Liver (tissue), 9 donors: ENCODE results near the gene ZNF534. TPM values are rescaled to one million over a fixed set of nuclear protein-coding genes. Genes with fewer than 3 reads are reported as not detected.

Source experiments
- DNase-seq: peaks from one replicate; pipeline ENCODE4 v3.0.0-alpha.2; 2017; ENCODE audit warnings: low spot score
- H3K27ac ChIP-seq, 2 donors: one replicate each; pipeline ENCODE4 v1.7.0; 2013; ENCODE audit warnings: inconsistent platforms in 2 of 2, low read length in 2 of 2, control low read depth in 1 of 2, low read depth in 1 of 2, mild to moderate bottlenecking in 1 of 2
- H3K27me3 ChIP-seq, 4 donors: one replicate each; pipeline versions ENCODE4 v1.6.1 to v1.7.0; 2013; ENCODE audit warnings: low read length in 3 of 4, inconsistent platforms in 1 of 4, mild to moderate bottlenecking in 1 of 4, moderate library complexity in 1 of 4; ENCODE audit not compliant: control insufficient read depth in 4 of 4, insufficient read depth in 4 of 4
- H3K36me3 ChIP-seq, 4 donors: one replicate each; pipeline versions ENCODE4 v1.6.1 to v1.7.0; 2013; ENCODE audit warnings: low read length in 3 of 4, mild to moderate bottlenecking in 3 of 4, low read depth in 1 of 4, moderate library complexity in 1 of 4; ENCODE audit not compliant: control insufficient read depth in 4 of 4, insufficient read depth in 3 of 4
- H3K4me1 ChIP-seq, 4 donors: one replicate each; pipeline versions ENCODE4 v1.6.1 to v1.7.0; 2013; ENCODE audit warnings: low read length in 3 of 4, mild to moderate bottlenecking in 3 of 4, moderate library complexity in 1 of 4; ENCODE audit not compliant: control insufficient read depth in 4 of 4, insufficient read depth in 4 of 4
- H3K4me3 ChIP-seq, 3 donors: one replicate each; pipeline versions ENCODE4 v1.6.1 to v1.7.0; 2013; ENCODE audit warnings: low read length in 3 of 3, control low read depth in 1 of 3, low read depth in 1 of 3, mild to moderate bottlenecking in 1 of 3
- H3K9ac ChIP-seq, 2 donors: one replicate each; pipeline ENCODE4 v1.7.0; 2013; ENCODE audit warnings: low read length in 2 of 2, mild to moderate bottlenecking in 2 of 2, moderate library complexity in 2 of 2, control low read depth in 1 of 2, low read depth in 1 of 2
- H3K9me3 ChIP-seq, 4 donors: one replicate each; pipeline versions ENCODE4 v1.6.1 to v1.7.0; 2013; ENCODE audit warnings: low read length in 3 of 4; ENCODE audit not compliant: control insufficient read depth in 4 of 4
- EGR1 ChIP-seq, 2 donors: IDR thresholded peaks; 2 replicates each; pipeline ENCODE4 v1.6.1; 2016 to 2018; ENCODE audit warnings: antibody characterized with exemption in 2 of 2, low read depth in 2 of 2
- FOXA2 ChIP-seq: IDR thresholded peaks from 2 replicates; pipeline ENCODE4 v1.6.1; 2016; ENCODE audit warnings: antibody characterized with exemption
- GABPA ChIP-seq, 2 donors: IDR thresholded peaks in 1 of 2; conservative IDR thresholded peaks in 1 of 2; 2 replicates each; pipeline ENCODE4 v1.6.1; 2016; ENCODE audit warnings: antibody characterized with exemption in 2 of 2, mild to moderate bottlenecking in 1 of 2, moderate library complexity in 1 of 2
- HNF4A ChIP-seq, 2 donors: conservative IDR thresholded peaks; 2 replicates each; pipeline ENCODE4 v1.6.1; 2016; ENCODE audit warnings: antibody characterized with exemption in 2 of 2, mild to moderate bottlenecking in 2 of 2
- HNF4G ChIP-seq: IDR thresholded peaks from 2 replicates; pipeline ENCODE4 v1.6.1; 2016; ENCODE audit warnings: antibody characterized with exemption
- JUND ChIP-seq, 2 donors: IDR thresholded peaks; 2 replicates each; pipeline ENCODE4 v1.6.1; 2016; ENCODE audit warnings: antibody characterized with exemption in 2 of 2
- NR2F2 ChIP-seq: IDR thresholded peaks from 2 replicates; pipeline ENCODE4 v1.6.1; 2016; ENCODE audit warnings: antibody characterized with exemption
- RAD21 ChIP-seq, 2 donors: IDR thresholded peaks; 2 replicates each; pipeline ENCODE4 v1.6.1; 2016; ENCODE audit warnings: antibody characterized with exemption in 2 of 2, mild to moderate bottlenecking in 2 of 2
- SP1 ChIP-seq: IDR thresholded peaks from 2 replicates; pipeline ENCODE4 v1.6.1; 2018; ENCODE audit warnings: antibody characterized with exemption, mild to moderate bottlenecking
- TAF1 ChIP-seq: conservative IDR thresholded peaks from 2 replicates; pipeline ENCODE4 v1.6.1; 2016; ENCODE audit warnings: antibody characterized with exemption, mild to moderate bottlenecking
- YY1 ChIP-seq: IDR thresholded peaks from 2 replicates; pipeline ENCODE4 v1.6.1; 2016; ENCODE audit warnings: antibody characterized with exemption, mild to moderate bottlenecking
- WGBS: extraction: QIAGEN DNeasy Blood & Tissue Kit; methylation state at CpG from one replicate; pipeline ENCODE4 v1.1.7; 2013; 5-methylcytosine and 5-hydroxymethylcytosine counted together
- polyA plus RNA-seq, 2 donors: library from polyadenylated mRNA; stranded (reverse) in 1 of 2; unstranded in 1 of 2; fragments of 200-250 nt in 1 of 2; fragments of >200 nt in 1 of 2; fragmentation: Nextera tagmentation in 1 of 2; extraction: Ambion mirVana in 1 of 2; gene quantifications; one replicate each; pipeline versions ENCODE4 v1.2.1 to v1.2.3, GENCODE V29; 2013 to 2015
- total RNA-seq, 2 donors: library from RNA; depleted of rRNA; stranded (reverse); fragments of >200 nt; gene quantifications; one replicate each; pipeline ENCODE4 v1.2.3, GENCODE V29; 2014
- TF ChIP-seq, protein P1 (sequence below): IDR thresholded peaks from 2 replicates; pipeline ENCODE4 v1.6.1; 2016; ENCODE audit warnings: antibody characterized with exemption
- TF ChIP-seq, protein P2 (sequence below): fragments of 150-350 bp; IDR thresholded peaks from 2 replicates; pipeline ENCODE4 v1.5.1; 2017; ENCODE audit warnings: improper control_type of control experiment, low read depth, low read length; ENCODE audit not compliant: missing input control
- TF ChIP-seq, protein P3 (sequence below): IDR thresholded peaks from 2 replicates; pipeline ENCODE4 v1.6.1; 2016; ENCODE audit warnings: antibody characterized with exemption
- TF ChIP-seq, protein P4 (sequence below): IDR thresholded peaks from 2 replicates; pipeline ENCODE4 v1.6.1; 2016; ENCODE audit warnings: antibody characterized with exemption
- donor health status: healthy.
- donor health status: healthy.
- donor health status: healthy.
- donor health status: healthy.
- donor health status: healthy.

ZNF534 gene
- total and polyA plus RNA-seq, 4 donors: not detected

DNA sequence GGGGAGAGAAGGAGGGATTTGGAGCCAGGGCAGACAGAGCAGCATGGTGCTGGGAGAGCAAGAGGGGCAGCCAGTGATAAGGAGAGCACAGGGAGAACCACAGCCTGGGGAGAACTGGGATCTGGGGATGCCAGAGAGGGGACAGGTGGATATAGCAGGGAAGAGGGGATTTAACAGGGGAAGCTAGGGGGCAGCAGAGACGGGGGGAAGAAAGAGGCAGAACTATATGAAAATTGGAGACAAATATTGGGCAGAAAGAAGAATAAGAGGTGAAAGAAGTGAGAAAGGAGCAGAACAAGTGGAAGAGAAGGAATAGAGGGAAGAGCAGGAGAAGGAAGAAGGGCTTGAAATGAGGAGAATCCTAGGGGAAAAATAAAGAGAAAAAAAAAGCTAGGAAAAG is 37.8 kb upstream of the ZNF534 start:
- no peak for DNase-seq
- no peak overlapping the region for H3K4me3 ChIP-seq
- H3K9me3 ChIP-seq: peaks cover 17 to 45% (median 33%) of the 10 kb centered on the region in 4 donors
- no peak for TF ChIP-seq YY1
- TF ChIP-seq EGR1 (IDR thresholded peaks at IDR 0.05; ENCODE audit: low read depth in 2 of 2): no peak
- TF ChIP-seq, protein P1, sequence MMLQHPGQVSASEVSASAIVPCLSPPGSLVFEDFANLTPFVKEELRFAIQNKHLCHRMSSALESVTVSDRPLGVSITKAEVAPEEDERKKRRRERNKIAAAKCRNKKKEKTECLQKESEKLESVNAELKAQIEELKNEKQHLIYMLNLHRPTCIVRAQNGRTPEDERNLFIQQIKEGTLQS: no peak
- TF ChIP-seq TAF1: no peak
- no peak for TF ChIP-seq NR2F2
- TF ChIP-seq SP1: no peak
- TF ChIP-seq, protein P2, sequence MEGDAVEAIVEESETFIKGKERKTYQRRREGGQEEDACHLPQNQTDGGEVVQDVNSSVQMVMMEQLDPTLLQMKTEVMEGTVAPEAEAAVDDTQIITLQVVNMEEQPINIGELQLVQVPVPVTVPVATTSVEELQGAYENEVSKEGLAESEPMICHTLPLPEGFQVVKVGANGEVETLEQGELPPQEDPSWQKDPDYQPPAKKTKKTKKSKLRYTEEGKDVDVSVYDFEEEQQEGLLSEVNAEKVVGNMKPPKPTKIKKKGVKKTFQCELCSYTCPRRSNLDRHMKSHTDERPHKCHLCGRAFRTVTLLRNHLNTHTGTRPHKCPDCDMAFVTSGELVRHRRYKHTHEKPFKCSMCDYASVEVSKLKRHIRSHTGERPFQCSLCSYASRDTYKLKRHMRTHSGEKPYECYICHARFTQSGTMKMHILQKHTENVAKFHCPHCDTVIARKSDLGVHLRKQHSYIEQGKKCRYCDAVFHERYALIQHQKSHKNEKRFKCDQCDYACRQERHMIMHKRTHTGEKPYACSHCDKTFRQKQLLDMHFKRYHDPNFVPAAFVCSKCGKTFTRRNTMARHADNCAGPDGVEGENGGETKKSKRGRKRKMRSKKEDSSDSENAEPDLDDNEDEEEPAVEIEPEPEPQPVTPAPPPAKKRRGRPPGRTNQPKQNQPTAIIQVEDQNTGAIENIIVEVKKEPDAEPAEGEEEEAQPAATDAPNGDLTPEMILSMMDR: no peak
- no peak for TF ChIP-seq HNF4G
- no peak for TF ChIP-seq RAD21 (IDR thresholded peaks at IDR 0.05)
- no peak overlapping the region for H3K27ac ChIP-seq
- H3K9ac ChIP-seq: no peak overlapping the region
- H3K36me3 ChIP-seq: peaks cover 3 to 5% (median 4%) of the 10 kb centered on the region in 4 donors
- no peaks in the 10 kb centered on the region for H3K27me3 ChIP-seq
- no peaks in the 10 kb centered on the region for H3K4me1 ChIP-seq
- WGBS: 67% methylated on average over 1 of the region's 1 CpG

DNA sequence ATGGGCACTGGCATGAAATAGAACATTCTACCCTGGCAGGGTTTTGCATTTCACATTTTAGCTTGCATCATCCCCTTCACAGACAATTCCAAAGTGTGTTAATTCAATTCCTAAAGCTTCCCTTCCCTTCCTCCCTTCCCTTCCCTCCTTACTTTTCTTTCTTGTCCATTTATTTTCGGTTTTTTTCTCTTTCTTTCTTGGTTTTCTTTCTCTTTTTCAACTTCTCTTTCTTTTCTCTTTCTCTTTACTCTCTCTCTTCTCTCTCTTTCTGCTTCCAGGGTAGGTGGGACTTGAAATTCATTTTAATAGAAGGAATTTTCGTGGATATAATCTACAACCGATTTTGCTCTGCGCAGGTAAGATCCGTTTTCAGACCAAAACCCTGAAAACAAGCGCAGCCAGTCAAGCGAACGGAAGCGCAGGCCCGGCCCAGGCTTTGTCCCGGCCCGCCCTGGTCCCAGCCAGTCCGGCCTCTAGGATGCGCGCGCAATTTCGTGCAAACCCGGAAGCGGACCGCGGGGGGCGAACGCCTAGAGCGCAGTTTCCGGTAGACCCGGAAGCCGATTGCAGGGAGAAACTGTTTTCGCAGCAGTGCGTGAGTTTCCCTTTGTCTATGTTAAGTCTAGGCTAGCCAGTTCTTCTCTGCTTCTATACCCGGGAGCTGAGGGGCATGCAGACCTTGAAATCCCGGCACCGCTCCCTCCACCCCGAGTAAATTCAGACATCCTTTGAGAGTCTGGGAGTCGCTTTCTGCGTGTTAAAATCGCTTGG is 31.5 kb upstream of the ZNF534 start, which contains the start of gene ZNF528:
TSS of gene ZNF528 (plus strand) at position 540 of the 771 bp plus-strand sequence. CDS start 4,165 bp downstream, outside the sequence.
- Histone ChIP-seq H3K36me3 (peaks cover 2 to 29% (median 24%) of the 10 kb centered on the region in 4 donors), H3K4me1 (peaks cover 0 to 12% (median 9%) of the 10 kb centered on the region in 4 donors), H3K27me3 (no peaks in the 10 kb centered on the region), H3K27ac (peak within 1 kb of the TSS in 1 of 2 donors; percentile 42), H3K9me3 (peaks cover 9 to 47% (median 25%) of the 10 kb centered on the region in 4 donors), H3K4me3 (peak within 1 kb of the TSS; percentile 66 to 87 (median 76)), H3K9ac (peak within 1 kb of the TSS in 1 of 2 donors; percentile 16)
- 3% methylated on average over 36 of the region's 36 CpGs for WGBS
- DNase-seq: peak; percentile 90
- TF ChIP-seq HNF4A (conservative IDR thresholded peaks at IDR 0.05): no peak
- TF ChIP-seq, protein P3, sequence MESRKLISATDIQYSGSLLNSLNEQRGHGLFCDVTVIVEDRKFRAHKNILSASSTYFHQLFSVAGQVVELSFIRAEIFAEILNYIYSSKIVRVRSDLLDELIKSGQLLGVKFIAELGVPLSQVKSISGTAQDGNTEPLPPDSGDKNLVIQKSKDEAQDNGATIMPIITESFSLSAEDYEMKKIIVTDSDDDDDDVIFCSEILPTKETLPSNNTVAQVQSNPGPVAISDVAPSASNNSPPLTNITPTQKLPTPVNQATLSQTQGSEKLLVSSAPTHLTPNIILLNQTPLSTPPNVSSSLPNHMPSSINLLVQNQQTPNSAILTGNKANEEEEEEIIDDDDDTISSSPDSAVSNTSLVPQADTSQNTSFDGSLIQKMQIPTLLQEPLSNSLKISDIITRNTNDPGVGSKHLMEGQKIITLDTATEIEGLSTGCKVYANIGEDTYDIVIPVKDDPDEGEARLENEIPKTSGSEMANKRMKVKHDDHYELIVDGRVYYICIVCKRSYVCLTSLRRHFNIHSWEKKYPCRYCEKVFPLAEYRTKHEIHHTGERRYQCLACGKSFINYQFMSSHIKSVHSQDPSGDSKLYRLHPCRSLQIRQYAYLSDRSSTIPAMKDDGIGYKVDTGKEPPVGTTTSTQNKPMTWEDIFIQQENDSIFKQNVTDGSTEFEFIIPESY: peak; percentile 29
- TF ChIP-seq RAD21 (IDR thresholded peaks at IDR 0.05): no peak
- no peak for TF ChIP-seq JUND (IDR thresholded peaks at IDR 0.05)
- TF ChIP-seq, protein P2: no peak
- TF ChIP-seq EGR1 (IDR thresholded peaks at IDR 0.05; ENCODE audit: low read depth in 2 of 2): peak; percentile 54 to 58
- TF ChIP-seq HNF4G: no peak
- TF ChIP-seq, protein P1: no peak
- peak; percentile 85 to 96 for TF ChIP-seq GABPA (IDR thresholded peaks at IDR 0.05 in 1 of 2, conservative IDR thresholded peaks at IDR 0.05 in 1 of 2)
- TF ChIP-seq YY1: peak; percentile 47
- TF ChIP-seq, protein P4, sequence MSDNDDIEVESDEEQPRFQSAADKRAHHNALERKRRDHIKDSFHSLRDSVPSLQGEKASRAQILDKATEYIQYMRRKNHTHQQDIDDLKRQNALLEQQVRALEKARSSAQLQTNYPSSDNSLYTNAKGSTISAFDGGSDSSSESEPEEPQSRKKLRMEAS: peak; percentile 17
- no peak for TF ChIP-seq NR2F2
- no peak for TF ChIP-seq TAF1
- TF ChIP-seq FOXA2: no peak
